ENCODE results near the gene PAX5. TPM values are rescaled to one million over a fixed set of nuclear protein-coding genes. Genes with fewer than 3 reads are reported as not detected.
"Not testable (repeated sequence)": the region's sequence is repeated elsewhere in the genome, so short reads cannot be mapped to it uniquely, and the experiment has no call there.

The PAX5 gene
- total RNA-seq, 1 experiment from 2014 or later, result not detected

GRCh38 chr9:36882594-36882993 lies 151.5 kb downstream of the PAX5 start:
- no peak for DNase-seq (ENCODE audit: low read depth)

DNA sequence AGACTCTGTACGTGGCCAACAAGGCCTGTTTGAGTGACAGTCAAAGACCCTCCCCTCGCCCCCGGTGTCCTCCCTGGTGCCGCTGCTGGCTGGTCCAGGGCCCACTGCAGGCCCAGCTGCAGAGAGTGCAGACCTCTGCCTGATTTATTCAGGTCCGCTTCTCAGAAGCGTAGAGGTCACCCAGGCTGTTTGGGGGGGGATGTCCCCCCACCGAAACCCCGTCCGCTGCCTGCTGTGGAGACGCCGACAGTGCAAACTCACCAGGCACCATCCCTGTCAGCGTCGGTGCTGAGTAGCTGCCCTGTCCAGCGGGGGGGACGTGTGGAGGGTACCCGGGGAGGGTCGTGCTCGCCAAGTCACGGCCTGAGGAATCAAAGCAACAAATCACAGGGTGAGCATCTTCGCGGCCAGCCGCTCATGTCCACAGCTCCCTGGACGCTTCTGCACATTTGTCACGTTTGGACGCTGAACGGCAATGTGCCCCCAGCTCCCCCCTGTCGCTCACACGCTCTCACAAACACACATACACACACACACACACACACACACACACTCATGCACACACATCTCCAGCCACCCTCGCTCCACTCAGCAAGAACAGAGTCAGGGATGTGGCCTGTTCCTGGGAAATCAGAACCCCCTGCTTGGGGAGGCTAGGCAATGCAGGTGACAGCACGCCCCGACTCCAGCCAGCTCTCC lies 152.2 kb downstream of the PAX5 start:
- DNase-seq (ENCODE audit: low read depth), result no peak

- DNase-seq (ENCODE audit: low read depth), result no peak
Observed at GRCh38 chr9:36881316-36881715, 152.8 kb downstream of the PAX5 start.

GRCh38 chr9:36880075-36880474 lies 154.0 kb downstream of the PAX5 start:
- no peak for DNase-seq (ENCODE audit: low read depth)

- no peak for DNase-seq (ENCODE audit: low read depth)
Observed at GRCh38 chr9:36878986-36879982, 154.8 kb downstream of the PAX5 start.

DNA sequence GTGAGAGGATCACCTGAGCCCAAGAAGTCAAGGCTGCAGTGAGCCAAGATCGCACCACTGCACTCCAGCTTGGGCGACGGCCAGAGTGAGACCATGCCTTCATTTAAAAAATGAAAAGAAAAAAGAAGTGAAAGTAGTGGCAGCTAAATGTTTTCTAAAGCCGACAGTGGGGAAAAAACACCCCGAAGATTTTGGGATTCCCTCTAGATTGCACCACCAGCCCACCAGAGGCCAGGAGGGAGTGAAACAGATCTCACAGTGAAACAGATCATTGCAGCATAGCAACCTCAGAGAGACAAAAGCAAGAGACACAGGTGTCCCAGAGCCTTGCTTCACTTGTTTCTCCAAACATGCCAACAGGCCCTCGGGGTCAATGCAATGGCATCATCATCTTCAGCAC lies 156.8 kb downstream of the PAX5 start:
- DNase-seq (ENCODE audit: low read depth), result no peak

GRCh38 chr9:36876056-36876455 lies 158.0 kb downstream of the PAX5 start:
- no peak for DNase-seq (ENCODE audit: low read depth)

GRCh38 chr9:36874921-36875320 lies 159.1 kb downstream of the PAX5 start:
- peak; percentile 31 for DNase-seq (ENCODE audit: low read depth)

GRCh38 chr9:36874261-36874660 lies 159.8 kb downstream of the PAX5 start:
- no peak for DNase-seq (ENCODE audit: low read depth)

DNA sequence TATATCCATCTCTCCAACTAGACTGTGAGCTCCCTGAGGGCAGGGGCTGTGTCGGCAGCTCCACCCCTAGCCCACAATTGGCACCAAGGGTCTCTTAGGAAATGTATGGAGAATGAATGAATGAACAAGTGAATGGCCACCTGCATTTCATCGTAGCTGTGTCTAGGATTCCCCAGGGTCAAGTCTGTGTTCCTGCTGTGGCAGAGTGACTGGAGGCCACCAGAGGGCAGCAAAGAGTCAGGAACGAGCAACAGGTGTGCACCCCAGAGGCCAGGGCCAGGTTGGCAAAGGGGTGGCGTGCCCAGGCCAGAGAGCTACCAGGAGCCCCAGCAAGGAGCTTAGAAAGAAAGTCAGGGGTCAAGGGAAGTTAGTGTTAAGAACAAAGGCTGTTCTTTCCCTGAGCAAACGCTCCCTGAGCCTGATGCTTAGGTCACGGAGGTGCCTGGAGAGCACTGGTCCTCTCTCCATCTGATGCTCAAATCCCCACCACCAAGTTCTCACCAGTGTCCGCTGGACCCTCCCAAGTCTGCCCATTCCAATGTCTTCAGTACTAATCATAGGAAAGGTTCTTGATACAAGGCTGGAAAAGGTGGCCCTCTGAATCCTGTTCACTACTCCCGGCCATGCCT lies 160.7 kb downstream of the PAX5 start:
- DNase-seq (ENCODE audit: low read depth), result peak; percentile 34

DNA sequence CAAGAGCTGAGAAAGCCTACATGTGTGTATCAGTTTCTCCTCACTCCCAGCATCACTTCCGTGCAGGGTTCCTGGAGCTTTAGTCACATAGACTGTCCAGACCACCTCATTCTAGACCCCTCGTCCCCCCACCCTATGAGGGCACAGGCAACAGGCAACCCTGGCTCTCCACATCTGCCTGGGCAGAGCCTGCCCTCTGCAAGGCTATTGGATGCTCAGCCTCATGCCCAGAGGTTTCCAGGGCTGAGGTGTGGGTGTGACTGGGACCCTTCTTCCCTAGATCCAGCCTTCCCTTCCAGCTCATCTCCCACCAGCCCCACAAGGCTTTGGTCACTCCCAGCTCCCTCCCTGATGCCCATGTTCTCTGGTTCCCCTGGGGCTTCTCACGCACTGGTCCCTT lies 161.4 kb downstream of the PAX5 start:
- DNase-seq (ENCODE audit: low read depth), result no peak

GRCh38 chr9:36871606-36872005 lies 162.5 kb downstream of the PAX5 start:
- DNase-seq (ENCODE audit: low read depth), result no peak

- DNase-seq (ENCODE audit: low read depth), result no peak
Observed at GRCh38 chr9:36870960-36871359, 163.1 kb downstream of the PAX5 start.

DNA sequence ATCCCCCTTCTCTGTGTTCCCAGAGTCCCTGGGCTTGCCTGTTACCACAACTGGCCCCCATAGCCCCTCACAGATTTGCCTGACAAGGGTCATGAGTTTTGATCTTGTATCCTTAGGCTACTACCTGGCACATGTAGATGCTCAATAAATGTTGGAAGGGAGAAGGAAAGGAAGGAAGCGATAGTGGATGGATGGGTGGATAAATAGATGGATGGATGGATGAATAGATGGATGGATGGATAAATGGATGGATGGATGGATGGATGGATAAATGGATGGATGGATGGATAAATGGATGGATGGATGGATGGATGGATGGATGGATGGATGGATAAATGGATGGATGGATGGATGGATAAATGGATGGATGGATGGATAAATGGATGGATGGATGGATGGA lies 164.5 kb downstream of the PAX5 start:
- not testable (repeated sequence) for DNase-seq (ENCODE audit: low read depth)

GRCh38 chr9:36868586-36869282 lies 165.3 kb downstream of the PAX5 start:
- DNase-seq (ENCODE audit: low read depth), result no peak

DNA sequence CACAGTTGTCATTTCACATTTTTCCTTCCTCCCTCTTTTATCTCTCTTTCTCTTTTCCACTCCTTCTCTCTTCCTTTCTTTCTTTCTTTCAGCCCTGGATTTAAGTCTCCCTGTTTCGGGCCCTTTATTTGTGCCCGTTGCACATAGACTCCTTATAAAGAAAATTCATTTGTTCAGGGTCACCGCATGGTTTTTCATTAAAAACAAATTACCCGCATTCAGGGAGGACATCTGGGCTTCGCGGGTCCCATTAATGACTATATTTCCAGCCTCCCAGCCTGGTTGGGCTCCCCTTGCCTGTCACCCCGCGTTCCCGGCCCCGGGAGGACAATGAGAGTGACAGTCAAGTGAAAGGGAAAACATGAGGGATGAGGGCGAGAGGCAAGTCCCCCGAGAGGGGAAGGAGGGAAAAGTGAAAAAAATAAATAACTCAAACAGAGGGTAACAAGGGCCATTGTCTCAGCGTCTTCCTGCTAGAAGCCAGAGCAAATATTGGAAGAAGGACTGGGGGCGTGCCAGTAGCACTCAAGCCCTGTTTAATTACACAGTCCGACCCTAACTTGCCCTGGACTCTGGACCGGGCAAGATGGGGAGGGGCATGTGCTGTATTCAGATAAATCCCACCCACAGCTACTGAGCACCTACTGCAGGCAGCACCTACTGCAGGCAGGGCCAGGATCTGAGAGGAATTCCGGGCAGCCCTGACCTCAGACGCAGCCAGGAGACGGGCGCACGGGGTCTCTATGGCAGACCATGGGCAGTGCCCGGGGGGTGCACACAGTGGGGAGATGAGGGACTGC lies 166.2 kb downstream of the PAX5 start:
- no peak for DNase-seq (ENCODE audit: low read depth)

- DNase-seq (ENCODE audit: low read depth), result no peak
Observed at GRCh38 chr9:36867241-36867640, 166.8 kb downstream of the PAX5 start.

DNA sequence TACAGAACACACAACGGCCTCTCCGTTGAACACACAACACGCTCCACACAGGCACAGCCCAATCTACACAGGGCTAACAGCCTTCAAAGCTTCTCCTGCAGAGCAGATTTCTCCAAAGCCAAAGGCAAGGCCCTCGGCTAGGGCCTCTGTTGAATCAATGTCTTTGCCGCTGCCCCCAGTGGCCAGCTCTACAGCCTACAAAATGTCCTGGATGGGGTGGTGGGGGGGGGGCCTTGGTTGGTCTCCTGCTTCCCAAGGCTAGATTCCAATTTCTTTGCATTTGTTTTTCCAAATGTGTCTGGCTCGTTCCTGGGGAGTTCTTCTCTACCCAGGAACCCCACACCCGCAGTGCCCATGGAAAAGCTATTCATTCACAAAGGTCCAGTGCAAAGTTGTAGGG lies 167.2 kb downstream of the PAX5 start:
- DNase-seq (ENCODE audit: low read depth), result no peak

GRCh38 chr9:36865731-36866635 lies 168.1 kb downstream of the PAX5 start:
- no peak for DNase-seq (ENCODE audit: low read depth)
